GM12875 (cell line): ENCODE measurements around the gene GRID1.

ENCODE experiments used
- H3K4me3 ChIP-seq: one replicate; pipeline ENCODE4 v1.5.1; 2011; ENCODE audit warnings: low read depth, low read length, control low read depth
- CTCF ChIP-seq: IDR thresholded peaks from 2 replicates; pipeline ENCODE4 v1.5.1; 2011; ENCODE audit warnings: low read depth, mild to moderate bottlenecking, control low read depth, inconsistent platforms, low read length, moderate library complexity, borderline replicate concordance; ENCODE audit not compliant: insufficient read depth

The GRID1 gene

DNA sequence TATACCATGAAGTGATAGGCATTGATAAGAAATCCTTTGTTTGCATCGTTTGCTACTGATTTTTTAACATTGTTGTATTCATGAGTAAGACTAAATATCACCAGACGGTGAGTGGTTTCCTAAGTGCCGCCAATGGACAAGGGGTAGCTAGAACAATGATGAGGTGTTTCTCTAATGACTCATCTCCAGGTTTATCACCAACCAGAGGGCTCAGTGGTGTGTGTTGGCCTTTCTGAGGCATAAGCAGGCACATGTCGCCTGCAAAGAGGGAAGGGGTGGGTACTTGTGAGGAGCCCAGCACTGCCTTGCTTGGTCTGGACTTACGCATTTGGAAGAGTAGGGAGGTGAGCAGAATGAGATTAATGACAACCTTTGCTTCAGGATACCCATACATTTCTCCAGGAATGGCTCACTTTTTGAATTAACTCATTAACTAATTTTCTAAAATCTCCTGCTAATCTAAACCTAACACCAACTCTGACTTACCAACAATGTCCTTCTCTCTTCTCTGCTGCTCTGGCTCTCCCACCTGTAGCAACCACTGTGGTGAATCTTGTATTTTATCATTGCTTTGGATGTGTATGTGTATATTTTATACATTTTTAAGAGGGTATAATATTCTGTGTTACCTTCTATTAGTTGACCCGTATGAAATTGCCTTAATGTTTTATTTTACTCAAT, 722.6 kb downstream of the GRID1 start:
- TF ChIP-seq CTCF: no peak
- H3K4me3 ChIP-seq: no peak overlapping the region

GRCh38 chr10:85643171-85643844, 723.3 kb downstream of the GRID1 start:
- H3K4me3 ChIP-seq: no peak overlapping the region
- TF ChIP-seq CTCF: no peak

DNA sequence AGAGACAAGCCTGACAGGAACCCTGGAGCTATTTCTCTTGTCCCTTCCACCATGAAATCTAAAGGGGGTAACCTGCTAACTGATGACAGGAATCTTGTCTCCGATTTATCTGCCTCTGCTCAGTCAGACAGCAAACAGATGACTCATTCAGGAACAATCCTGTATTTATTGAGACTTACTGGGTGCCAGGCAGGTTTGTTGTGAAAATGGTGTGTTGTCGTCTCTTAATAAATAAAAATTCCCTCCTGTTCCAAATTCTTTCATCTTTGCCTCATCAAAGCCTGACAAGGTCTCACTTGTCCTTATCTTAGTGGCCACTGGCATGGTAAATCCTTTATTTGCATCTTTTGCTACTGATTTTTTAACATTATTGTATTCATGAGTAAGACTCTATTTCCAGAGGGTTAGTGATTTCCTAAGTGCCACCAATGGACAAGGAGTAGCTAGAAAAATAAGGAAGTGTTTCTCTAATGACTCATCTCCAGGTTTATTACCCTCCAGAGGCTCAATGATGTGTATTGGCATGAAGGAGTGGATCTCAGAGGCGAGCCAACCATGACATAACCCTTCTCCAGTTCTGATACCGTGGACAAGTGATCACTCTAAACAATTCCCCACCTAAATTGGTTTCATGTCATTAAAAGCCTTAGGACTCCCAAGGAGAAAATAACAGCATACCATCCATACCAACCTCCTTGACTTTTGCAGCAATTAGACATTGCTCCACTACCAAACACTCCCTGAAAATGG, 724.0 kb downstream of the GRID1 start:
- H3K4me3 ChIP-seq: no peak overlapping the region
- TF ChIP-seq CTCF: no peak

GRCh38 chr10:85642082-85642420, 724.5 kb downstream of the GRID1 start:
- no peak overlapping the region for H3K4me3 ChIP-seq
- no peak for TF ChIP-seq CTCF

- no peak for TF ChIP-seq CTCF
- no peak overlapping the region for H3K4me3 ChIP-seq
Observed at GRCh38 chr10:85641479-85642009, 725.1 kb downstream of the GRID1 start.

GRCh38 chr10:85638797-85639196, 727.8 kb downstream of the GRID1 start:
- TF ChIP-seq CTCF: no peak
- H3K4me3 ChIP-seq: no peak overlapping the region
